Stomach (tissue), 9 donors: ENCODE results near the gene AIFM3. TPM values are rescaled to one million over a fixed set of nuclear protein-coding genes. Genes with fewer than 3 reads are reported as not detected.

Source experiments
- DNase-seq, 2 donors: peaks; one replicate each; pipeline versions ENCODE4 v3.0.0 to v3.0.0-alpha.2; 2013 to 2019
- H3K27ac ChIP-seq, 5 donors: fragments of 200-600 bp in 4 of 5; sonication (generic) in 4 of 5; one replicate each; pipeline ENCODE4 v1.5.1; 2013 to 2019; ENCODE audit warnings: mild to moderate bottlenecking in 1 of 5, moderate library complexity in 1 of 5
- H3K27me3 ChIP-seq, 3 donors: fragments of 200-600 bp; sonication (generic); one replicate each; pipeline ENCODE4 v1.5.1; 2017 to 2019; ENCODE audit warnings: mixed run types in 1 of 3
- H3K36me3 ChIP-seq, 4 donors: fragments of 200-600 bp; sonication (generic); 1 replicate in 3 of 4; 2 replicates in 1 of 4; pipeline ENCODE4 v1.5.1; 2016 to 2019
- H3K4me1 ChIP-seq, 4 donors: fragments of 200-600 bp; sonication (generic); one replicate each; pipeline ENCODE4 v1.5.1; 2016 to 2019
- H3K4me3 ChIP-seq, 4 donors: fragments of 200-600 bp; sonication (generic) in 3 of 4; one replicate each; pipeline ENCODE4 v1.5.1; 2016 to 2019; ENCODE audit warnings: mild to moderate bottlenecking in 1 of 4
- H3K9me3 ChIP-seq, 4 donors: fragments of 200-600 bp; sonication (generic); one replicate each; pipeline ENCODE4 v1.5.1; 2016 to 2019
- EP300 ChIP-seq: sonication (generic); formaldehyde crosslinking; IDR thresholded peaks from one replicate; pipeline ENCODE4 v1.6.1; 2017; ENCODE audit warnings: antibody characterized with exemption
- POLR2A ChIP-seq, 4 donors: fragments of 450-650 bp; IDR thresholded peaks; one replicate each; pipeline ENCODE4 v1.6.1; 2016; ENCODE audit warnings: antibody characterized with exemption in 4 of 4, control low read depth in 2 of 4, mild to moderate bottlenecking in 1 of 4, moderate library complexity in 1 of 4
- POLR2AphosphoS5 ChIP-seq, 3 donors: sonication (generic); formaldehyde crosslinking; IDR thresholded peaks; one replicate each; pipeline ENCODE4 v1.6.1; 2016; ENCODE audit warnings: antibody characterized with exemption in 3 of 3
- WGBS, 5 donors: extraction: QIAGEN DNeasy Blood & Tissue Kit in 3 of 5; methylation state at CpG; one replicate each; pipeline versions ENCODE4 v1.1.5 to v1.1.7; 2013 to 2018; 5-methylcytosine and 5-hydroxymethylcytosine counted together
- intact Hi-C: fragments of 100-400 bp; cut with DNase I; formaldehyde crosslinking; loops from one replicate; pipeline ENCODE4 v1.15.1; 2023; ENCODE audit warnings: low total_unique reads
- polyA plus RNA-seq, 3 donors: library from polyadenylated mRNA; stranded (reverse); fragments of 200-250 nt; gene quantifications; one replicate each; pipeline ENCODE4 v1.2.3, GENCODE V29; 2013
- total RNA-seq, 5 donors: library from RNA; depleted of rRNA; stranded (reverse); fragments of >200 nt; gene quantifications; one replicate each; pipeline versions ENCODE4 v1.1.0 to v1.2.3, GENCODE V29; 2014 to 2016
- TF ChIP-seq, protein P1 (sequence below), 7 experiments: fragments of 450-650 bp in 4 of 7; fragments of 200-600 bp in 3 of 7; sonication (generic) in 3 of 7; IDR thresholded peaks; one replicate each; pipeline ENCODE4 v1.5.1; 2016 to 2019; ENCODE audit warnings: antibody characterized with exemption in 7 of 7, control low read depth in 2 of 7, mild to moderate bottlenecking in 1 of 7
- donor health status: healthy with polysubstance abuse.
- donor health status: Bipolar disorder and iron deficiency.
- donor health status: healthy.

The AIFM3 gene
- total and polyA plus RNA-seq, 8 donors = 0.55 to 157 (median 2.1) TPM; not detected in 3

DNA sequence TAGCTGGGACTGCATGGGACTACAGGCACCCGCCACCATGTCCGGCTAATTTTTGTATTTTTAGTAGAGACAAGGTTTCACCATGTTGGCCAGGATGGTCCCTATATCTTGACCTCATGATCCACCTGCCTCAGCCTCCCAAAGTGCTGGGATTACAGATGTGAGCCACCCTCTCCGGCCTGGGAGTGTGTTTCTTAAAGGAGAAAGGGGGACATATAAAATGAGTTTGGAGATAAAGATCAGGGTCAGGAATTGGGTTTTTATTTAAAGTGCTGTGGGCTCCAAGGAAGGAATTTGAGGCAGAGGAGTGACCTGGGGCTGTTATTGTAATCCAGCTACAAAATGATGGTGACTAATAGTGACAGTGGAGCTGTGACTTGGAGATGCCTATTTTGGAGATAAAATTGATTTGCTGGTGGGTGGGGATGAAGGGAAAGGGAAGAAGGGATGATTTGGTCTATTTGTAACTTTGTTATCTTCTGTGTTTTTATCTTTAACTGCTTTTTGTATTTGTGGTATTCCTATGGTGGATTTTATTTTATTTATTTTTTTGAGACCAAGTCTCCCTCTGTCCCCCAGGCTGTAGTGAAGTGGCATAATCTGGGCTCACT is 44.8 kb upstream of the AIFM3 start:
- no peaks in the 10 kb centered on the region for H3K9me3 ChIP-seq
- H3K27ac ChIP-seq = no peak overlapping the region
- TF ChIP-seq EP300 (no peak), POLR2AphosphoS5 (IDR thresholded peaks at IDR 0.05) (no peak)
- TF ChIP-seq, protein P1, sequence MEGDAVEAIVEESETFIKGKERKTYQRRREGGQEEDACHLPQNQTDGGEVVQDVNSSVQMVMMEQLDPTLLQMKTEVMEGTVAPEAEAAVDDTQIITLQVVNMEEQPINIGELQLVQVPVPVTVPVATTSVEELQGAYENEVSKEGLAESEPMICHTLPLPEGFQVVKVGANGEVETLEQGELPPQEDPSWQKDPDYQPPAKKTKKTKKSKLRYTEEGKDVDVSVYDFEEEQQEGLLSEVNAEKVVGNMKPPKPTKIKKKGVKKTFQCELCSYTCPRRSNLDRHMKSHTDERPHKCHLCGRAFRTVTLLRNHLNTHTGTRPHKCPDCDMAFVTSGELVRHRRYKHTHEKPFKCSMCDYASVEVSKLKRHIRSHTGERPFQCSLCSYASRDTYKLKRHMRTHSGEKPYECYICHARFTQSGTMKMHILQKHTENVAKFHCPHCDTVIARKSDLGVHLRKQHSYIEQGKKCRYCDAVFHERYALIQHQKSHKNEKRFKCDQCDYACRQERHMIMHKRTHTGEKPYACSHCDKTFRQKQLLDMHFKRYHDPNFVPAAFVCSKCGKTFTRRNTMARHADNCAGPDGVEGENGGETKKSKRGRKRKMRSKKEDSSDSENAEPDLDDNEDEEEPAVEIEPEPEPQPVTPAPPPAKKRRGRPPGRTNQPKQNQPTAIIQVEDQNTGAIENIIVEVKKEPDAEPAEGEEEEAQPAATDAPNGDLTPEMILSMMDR (IDR thresholded peaks at IDR 0.05) = no peak
- H3K4me1 ChIP-seq = peaks cover 20 to 79% (median 63%) of the 10 kb centered on the region in 4 donors
- H3K4me3 ChIP-seq = no peak overlapping the region
- DNase-seq = no peak
- no peaks in the 10 kb centered on the region for H3K36me3 ChIP-seq
- intact Hi-C loops = no loop called here
- WGBS, 5 donors = 59 to 91% (median 78%) methylated on average over 3 of the region's 3 CpGs
- no peaks in the 10 kb centered on the region for H3K27me3 ChIP-seq

DNA sequence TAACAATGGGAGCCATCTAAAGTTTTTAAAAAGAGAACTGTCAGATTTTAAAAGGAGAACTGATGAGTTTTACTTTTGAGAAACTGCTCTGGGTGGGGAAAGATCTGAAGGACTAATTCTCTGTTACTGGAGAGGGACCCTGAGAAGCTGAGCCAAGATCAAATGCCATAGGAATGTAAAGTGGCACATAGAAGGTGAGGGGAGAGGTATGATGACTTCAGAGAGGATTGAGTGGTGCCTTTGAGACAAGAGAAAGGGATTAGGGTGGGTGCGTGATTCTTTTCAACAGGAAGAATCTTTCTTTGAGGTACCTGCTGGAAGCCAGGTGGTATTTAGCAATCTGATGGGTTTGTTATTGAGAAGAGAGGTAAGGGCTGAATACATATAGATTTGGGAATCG is 40.8 kb upstream of the AIFM3 start:
- H3K27ac ChIP-seq = no peak overlapping the region
- H3K4me1 ChIP-seq = peaks cover 4 to 76% (median 49%) of the 10 kb centered on the region in 4 donors
- no peaks in the 10 kb centered on the region for H3K27me3 ChIP-seq
- peaks cover 0 to 6% (median 0%) of the 10 kb centered on the region in 4 donors for H3K36me3 ChIP-seq
- H3K4me3 ChIP-seq = no peak overlapping the region
- WGBS, 5 donors = 89 to 94% (median 94%) methylated on average over 2 of the region's 2 CpGs
- TF ChIP-seq, protein P1 (IDR thresholded peaks at IDR 0.05) = no peak
- no peak for TF ChIP-seq POLR2AphosphoS5 (IDR thresholded peaks at IDR 0.05)
- intact Hi-C loops = no loop called here
- no peaks in the 10 kb centered on the region for H3K9me3 ChIP-seq
- DNase-seq = no peak

DNA sequence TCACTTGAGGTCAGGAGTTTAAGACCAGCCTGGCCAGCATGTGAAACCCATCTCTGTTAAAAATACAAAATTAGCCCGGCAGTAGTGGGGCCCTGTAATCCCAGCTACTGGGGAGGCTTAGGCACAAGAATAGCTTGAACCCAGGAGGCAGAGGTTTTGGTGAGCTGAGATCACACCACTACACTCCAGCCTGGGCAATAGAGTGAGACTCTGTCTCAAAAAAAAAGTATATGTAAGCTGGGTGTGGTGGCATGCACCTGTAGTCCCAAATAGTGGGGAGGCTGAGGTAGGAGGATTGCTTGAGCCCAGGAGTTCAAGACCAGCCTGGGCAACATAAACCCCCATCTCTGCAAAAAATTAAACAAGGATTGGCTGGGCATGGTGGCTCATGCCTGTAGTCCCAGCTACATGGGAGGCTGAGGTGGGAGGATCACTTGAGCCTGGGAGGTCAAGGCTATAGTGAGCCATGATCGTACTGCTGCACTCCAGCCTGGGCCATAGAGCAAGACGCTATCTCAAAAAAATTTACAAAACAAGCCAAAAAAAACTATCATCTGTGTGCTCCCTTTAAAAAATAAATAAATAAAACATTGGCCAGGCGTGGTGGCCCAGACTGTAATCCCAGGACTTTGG is 39.0 kb upstream of the AIFM3 start:
- H3K4me1 ChIP-seq = peaks cover 9 to 76% (median 45%) of the 10 kb centered on the region in 4 donors
- H3K27ac ChIP-seq = no peak overlapping the region
- TF ChIP-seq POLR2A (IDR thresholded peaks at IDR 0.05) (no peak), EP300 (no peak), POLR2AphosphoS5 (IDR thresholded peaks at IDR 0.05) (no peak)
- TF ChIP-seq, protein P1 (IDR thresholded peaks at IDR 0.05) = no peak
- intact Hi-C loops = no loop called here
- no peak for DNase-seq
- no peaks in the 10 kb centered on the region for H3K27me3 ChIP-seq
- H3K9me3 ChIP-seq = no peaks in the 10 kb centered on the region
- WGBS, 5 donors = 77 to 88% (median 86%) methylated on average over 4 of the region's 4 CpGs
- peaks cover 0 to 6% (median 0%) of the 10 kb centered on the region in 4 donors for H3K36me3 ChIP-seq
- no peak overlapping the region for H3K4me3 ChIP-seq

DNA sequence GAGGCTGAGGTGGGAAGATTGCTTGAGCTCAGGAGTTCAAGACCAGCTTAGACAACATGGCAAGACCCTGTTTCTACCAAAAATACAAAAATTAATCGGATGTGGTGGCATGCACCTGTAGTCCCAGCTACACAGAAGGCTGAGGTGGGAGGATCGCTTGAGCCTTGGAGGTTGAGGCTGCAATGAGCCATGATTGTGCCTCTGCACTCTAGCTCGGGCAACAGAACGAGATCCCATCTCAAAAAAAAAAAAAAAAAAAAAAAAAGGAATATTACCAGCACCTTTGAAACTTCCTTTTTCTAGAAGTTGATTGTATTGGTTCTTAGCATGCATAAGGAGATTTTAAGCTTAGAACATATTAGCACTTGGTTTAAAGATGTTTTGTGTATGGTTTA is 38.5 kb upstream of the AIFM3 start:
- Histone ChIP-seq H3K36me3 (peaks cover 0 to 10% (median 1%) of the 10 kb centered on the region in 4 donors), H3K4me1 (peaks cover 9 to 75% (median 46%) of the 10 kb centered on the region in 4 donors), H3K27me3 (no peaks in the 10 kb centered on the region), H3K27ac (no peak overlapping the region), H3K9me3 (no peaks in the 10 kb centered on the region), H3K4me3 (no peak overlapping the region)
- 84 to 91% (median 90%) methylated on average over 4 of the region's 4 CpGs for WGBS, 5 donors
- intact Hi-C loops = no loop called here
- DNase-seq = no peak
- TF ChIP-seq POLR2AphosphoS5 (IDR thresholded peaks at IDR 0.05) = no peak
- TF ChIP-seq POLR2A (IDR thresholded peaks at IDR 0.05) = no peak
- TF ChIP-seq EP300 = no peak
- TF ChIP-seq, protein P1 (IDR thresholded peaks at IDR 0.05) = no peak
